DMS114 treated with DMSO at 0.1 percent for 48 hours (cell line): ENCODE measurements around the gene ADAMTS14.

Experiments
- DNase-seq: peaks from one replicate; lab custom pipeline; 2025; ENCODE audit not compliant: unreplicated experiment; lab: John Stamatoyannopoulos, UW

Gene ADAMTS14

DNA sequence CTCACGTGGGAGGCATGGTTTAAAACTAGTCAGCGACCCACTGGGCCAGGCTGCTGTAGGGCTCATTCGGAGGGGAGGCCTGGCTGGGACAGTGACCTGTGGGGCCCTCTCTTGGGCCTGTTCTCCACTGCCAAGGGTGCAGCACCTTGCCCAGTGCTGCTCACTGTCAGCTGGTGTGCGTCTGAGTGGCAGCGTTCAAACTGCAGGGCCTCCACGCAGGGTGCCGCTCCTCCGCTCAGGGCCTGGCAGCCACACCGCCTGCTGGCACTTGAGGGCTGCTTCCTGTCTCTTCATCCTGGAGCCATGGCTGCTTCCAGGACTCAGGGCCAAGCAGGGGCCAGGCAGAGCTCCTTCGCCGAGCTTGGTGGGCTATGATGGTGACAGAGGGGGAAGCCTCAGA lies 18.3 kb downstream of the ADAMTS14 start:
- no peak for DNase-seq

DNA sequence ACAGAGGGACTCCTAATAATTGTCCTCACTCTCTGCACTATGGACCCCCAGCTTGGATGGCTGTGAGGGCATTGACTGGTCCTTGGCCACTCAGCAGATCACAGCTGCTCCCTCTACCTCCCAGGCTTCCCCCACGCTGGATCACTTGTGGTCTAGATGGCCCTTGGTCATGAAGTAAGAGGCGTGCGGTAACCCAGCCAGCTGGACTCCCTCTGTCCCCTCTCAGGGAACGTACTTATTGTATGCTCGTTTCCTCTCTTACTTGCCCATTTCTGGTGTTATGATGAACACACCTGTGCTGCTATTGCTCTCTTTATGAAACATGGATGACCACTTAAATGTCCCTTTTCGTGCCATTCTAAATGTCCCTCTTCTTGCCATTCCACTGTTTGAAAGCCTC lies 19.3 kb downstream of the ADAMTS14 start:
- no peak for DNase-seq

DNA sequence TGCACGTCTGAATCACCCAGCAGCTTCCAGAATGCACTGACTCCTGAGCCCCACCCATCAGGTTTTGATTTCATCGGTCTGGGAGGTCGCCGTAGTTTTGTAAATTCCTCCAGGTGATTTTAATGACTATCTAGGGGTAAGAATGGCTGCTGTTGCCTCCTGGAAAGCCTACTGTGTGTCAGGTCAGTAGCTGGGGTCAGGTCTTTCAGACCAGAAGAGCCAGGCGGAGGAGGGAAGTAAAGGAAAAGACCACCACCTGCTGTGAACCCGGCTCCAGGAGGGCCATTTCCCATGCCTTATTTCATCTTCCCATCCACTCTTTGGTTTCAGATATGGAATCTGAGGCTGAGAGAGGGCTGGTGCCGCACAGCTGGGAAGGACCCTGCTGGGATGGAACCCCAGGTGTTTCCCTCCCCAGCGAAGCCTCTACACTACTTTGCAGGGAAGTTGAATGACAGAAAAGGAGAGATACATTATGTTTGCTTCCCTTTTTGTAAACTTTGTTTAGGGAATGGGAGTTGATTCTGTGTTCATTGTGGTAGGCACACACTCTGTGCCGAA lies 19.8 kb downstream of the ADAMTS14 start:
- no peak for DNase-seq

DNA sequence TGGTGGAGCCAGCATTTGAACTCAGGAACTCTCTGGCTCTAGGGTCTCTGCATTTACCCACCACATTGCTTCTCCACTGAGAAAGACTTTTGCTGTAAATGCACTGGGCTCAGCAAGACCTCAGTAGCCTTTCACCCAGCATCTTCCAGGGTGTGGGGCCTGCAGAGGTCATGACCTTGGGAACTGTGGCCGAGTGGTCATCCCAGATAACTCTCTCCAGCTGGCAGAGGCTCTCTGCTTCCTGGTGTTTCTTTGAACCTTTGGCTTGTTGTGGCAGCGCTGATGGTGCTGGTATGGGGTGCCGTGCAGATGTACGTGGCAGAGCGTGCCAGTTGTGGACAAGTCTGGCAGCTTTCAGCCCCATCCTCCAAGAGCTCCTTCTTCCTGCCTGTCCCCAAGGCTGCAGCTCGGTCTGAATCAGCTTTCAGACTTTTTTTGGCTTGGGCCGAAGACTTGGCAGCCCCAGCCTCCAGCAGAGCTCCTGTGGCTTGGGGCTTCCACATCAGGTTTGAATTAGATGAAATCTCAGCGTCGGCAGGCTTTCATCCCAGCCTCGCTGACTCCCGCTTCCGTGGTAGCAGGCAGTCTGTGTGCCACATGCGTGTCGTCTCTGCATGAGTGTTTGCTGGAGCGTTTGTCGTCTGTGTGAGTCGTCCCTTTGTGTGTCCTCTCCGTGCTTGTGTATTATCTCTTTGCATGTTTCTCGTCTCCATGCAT lies 21.5 kb downstream of the ADAMTS14 start:
- no peak for DNase-seq

DNA sequence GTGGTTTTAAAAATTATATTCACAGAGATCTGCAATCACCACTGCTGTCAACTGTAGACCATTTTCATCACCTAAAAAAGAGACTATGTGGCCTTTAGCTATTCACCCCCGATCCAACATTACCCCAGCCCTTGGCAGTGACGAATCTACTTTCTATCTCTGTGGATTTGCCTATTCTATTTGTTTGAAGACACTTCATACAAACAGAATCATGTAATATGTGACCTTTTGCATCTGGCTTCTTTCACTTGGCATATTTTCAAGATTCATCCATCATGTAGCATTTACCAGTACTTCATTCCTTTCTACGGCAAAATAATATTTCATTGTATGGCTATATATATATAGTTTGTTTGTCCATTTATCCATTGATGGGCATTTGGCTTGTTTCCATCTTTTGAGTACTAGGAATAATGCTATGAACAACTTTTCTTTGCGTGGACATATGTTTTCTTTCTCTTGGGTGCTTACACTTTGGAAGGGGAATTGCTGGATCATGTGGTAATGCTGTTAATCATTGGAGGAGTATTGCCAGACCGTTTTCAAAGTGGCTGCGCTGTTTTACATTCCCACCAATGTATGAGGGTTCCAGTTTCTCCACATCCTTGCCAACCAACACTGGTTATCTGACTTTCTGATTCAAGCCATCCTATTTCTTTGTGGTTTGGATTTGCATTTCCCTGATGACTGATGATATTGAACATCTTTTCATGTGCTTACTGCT lies 22.3 kb downstream of the ADAMTS14 start:
- DNase-seq, result no peak

DNA sequence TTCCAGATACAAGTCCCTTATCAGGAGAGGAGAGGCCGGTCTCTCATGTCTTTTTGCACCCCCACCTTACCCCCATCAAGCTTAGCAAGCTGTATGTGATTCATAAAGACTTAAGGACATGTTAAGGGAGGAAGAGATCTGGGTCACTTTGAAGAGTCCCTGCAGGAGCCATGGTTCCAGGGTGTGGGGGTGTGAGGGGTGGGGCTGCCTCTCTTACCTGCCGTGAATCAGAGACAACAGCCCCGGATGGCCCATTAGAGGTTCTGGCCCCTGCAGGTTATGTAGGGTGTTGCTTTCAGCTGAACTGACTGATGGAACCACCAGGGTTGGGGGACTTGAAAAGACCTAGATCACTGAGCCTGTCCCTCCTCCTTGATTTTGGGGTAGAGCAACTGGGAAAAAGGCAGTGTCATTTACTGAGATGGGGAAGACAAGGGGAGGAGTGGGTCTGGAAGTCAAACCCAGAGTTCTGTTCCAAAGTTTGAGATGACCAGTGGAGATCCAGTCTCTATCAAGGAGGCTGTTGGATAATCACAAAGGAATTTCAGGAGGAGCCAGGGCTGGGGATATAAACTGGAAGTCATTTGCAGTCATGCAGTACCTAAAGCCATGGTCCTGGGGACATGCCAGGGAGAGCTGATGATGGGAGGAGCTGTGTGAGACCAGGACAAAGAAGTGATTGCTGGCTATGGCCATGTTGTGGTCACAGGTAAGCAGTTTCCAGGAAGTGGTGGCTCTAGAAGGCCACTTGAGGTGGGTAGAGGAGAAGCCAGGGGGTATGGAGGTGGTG lies 23.1 kb downstream of the ADAMTS14 start:
- DNase-seq, result no peak

DNA sequence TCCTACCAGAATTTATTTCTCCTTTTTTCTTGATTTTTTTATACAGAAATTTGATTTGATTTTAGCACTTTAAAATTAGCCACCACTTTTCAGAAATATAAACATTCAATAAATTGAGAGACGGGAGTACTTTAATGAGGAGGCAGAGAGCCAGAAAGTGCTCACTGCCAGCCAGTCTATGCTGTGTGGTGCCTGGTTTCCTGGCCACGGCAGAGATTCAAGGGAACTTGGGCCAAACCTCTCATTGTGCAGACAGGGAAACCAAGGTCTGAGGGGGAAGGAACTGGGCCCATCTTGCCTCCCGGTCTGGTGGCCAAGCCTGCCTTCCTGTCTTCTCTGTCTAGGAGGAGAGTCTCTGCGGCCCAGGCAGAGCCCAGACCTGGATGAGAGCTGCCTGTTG lies 25.9 kb downstream of the ADAMTS14 start:
- DNase-seq, result no peak

DNA sequence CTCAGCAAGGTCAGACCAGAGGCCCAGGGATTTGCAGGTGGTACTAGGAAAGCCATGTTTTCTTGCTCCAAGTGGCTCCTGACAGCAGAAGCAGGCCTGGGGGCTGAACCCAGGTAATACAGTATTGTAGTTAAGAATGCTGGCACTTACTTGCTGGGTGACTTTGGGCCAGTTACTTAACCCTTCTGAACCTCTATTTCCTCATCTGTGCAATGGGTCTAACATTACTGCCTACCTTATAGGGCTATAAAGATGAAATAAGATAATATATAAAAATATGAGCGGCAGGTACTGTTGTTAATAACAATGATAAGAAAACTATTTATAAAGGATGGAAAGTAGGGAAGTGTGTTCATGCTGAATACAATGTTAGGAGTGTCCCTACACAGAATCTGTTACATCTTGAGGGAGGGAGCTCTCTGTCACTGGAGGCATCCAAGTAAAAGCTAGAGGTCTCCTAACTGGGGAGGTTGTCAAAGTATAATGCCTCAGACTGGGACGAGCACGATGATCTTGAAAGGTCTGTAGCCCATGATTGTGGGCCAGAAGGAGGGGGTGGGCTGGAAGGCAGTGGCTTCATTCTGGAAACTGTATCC lies 26.9 kb downstream of the ADAMTS14 start:
- no peak for DNase-seq

DNA sequence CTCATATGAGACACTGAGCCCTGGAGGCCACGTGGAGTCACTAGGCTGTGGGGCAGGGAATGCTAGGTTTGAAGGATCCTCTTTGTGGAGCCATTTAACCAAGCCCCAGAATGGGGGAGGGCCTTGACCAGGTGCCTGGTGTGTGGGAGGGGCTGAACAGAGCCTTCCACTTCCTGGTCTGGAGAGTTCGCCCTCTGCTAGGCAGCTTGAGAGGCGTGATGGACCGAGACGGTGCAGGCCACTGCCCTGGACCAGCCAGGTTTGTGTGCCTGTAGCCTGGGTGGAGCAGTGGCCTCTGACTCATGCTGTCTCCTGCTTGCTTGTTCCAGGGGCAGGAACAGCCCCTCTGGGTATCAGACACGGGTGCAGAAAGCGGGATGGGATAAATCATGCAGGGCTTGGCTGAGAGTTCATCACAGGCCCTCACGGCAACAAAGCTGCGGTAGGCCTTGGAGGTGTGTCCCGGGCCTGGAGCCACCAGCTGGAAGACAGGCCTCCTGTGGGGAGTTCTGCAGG lies 27.4 kb downstream of the ADAMTS14 start:
- DNase-seq, result no peak

DNA sequence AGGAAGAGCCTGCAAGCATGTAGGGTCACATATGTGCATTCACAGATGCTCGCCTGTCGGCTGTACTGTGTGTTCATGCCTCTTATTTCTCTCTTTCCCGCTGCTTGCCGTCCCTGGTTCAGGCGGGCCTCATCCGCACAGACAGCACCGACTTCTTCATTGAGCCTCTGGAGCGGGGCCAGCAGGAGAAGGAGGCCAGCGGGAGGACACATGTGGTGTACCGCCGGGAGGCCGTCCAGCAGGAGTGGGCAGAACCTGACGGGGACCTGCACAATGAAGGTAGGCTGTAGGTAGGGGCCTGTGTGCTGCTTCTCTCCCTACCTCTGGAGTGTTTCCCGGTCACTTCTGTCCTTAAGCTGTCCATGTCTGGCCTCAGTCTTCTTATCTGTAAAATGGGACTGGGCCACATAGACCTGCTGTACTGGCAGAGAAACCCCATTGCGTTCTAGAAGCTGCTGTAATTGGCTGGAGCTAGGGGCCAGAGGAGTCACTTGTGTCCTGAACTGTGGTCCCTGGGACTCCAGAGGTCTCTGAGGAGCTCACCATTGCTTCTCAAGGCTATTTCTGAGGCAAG lies 30.0 kb downstream of the ADAMTS14 start:
- DNase-seq, result no peak

DNA sequence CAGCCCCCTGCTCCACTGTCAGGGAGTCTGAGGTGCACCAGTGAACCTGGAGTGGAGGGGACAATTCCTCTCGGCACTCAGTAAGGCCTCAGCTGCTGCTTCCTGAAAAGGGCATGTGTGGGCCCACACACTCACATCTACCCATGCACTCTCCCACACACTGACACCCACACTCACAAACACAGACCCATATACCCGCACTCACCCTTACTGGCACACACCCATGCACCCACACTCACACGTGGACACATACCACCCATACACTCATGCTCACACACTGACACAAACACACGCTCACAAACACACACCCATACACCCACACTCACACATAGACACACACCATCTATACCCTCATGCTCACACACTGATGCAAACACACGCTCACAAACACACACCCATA lies 31.9 kb downstream of the ADAMTS14 start:
- DNase-seq, result no peak

DNA sequence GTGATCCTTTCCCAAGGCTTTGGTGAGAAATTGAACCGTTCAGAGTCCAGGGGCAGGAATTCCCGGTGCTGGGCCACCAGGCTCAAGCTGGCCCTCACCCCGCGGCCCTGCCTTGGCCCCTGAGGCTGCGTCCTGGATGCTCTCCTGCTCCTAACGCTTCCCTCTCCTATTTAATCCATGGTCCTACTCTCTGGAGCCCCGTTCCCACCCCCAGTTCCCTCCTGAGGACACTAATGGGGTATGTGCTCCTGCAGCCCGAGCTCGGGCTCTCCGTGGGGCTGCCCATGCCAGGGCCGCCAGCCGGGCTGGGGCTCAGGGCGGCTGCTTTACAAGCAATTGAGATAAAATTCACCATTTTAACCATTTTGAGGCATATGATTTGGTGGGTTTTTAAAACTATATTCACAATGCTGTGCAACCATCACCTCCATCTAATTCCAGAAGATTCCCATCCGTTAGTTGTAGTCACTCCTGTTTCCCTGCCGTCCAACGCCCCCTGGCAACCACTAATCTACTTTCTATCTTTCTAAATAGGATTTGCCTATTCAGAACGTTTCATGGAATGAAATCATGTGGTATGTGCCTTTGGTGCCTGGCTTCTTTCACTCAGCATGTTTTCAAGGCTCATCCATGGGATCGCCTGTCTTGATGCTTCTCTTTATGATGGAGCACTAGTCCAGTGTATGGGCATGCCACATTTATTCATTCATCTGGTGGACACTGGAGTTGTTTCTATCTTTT lies 33.0 kb downstream of the ADAMTS14 start:
- DNase-seq, result no peak

DNA sequence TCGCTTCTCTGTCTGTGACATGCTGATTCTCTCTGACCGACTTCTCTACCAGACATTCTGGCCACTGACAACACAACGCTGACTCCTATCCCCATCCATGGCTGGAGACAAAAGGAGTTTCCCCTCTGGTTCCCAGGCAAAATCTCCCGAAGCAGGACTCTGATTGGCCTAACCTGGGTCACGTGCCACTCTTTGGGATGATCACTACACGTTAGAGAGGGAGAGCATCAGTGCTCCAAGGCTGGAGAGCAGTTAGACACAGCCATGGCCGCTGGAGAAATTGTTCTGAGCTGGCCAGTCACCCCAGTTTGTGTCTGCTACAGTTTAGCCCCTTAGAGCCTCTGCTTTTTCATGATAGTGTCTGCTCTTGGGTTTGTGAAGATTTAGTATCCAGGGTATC lies 38.9 kb downstream of the ADAMTS14 start:
- no peak for DNase-seq

DNA sequence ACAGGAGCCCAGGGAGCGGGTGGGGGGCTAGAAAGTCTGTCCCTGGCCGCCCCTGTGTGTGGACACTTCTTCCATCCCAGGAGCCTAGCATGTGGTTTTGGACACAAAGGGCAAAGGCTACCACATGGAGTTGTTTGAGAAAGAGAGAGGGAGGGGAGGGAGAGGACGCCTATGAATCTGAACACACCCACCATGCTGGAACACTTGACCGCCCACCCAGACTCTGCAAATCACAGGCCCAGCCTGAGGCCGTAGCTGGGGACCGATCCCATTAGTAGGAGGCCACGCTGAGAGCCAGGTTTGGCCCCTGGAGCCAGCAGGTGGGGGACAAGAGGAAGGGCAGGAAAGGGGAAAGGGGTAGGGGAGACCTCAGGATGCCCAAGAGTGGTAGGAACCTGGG lies 39.6 kb downstream of the ADAMTS14 start:
- DNase-seq, result no peak

DNA sequence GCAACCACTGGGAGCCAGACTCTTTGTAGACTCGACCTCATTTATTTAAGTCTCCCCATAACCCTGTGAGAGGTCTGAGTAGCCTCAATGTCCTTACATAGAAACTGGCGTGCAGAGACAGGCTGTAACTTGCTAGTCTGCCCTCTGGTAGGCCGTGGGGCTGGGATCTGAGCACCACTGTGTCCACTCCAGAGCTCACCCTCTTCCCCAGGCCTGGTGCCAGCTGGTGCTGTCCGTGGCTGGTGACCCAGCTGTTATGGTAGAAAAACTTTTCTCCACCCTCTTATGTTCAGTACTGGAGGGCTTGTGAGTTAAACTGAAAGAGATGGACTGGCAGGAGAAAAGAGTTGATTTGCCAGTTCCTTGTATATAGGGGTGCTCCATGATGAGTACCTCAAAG lies 41.9 kb downstream of the ADAMTS14 start:
- DNase-seq, result no peak

DNA sequence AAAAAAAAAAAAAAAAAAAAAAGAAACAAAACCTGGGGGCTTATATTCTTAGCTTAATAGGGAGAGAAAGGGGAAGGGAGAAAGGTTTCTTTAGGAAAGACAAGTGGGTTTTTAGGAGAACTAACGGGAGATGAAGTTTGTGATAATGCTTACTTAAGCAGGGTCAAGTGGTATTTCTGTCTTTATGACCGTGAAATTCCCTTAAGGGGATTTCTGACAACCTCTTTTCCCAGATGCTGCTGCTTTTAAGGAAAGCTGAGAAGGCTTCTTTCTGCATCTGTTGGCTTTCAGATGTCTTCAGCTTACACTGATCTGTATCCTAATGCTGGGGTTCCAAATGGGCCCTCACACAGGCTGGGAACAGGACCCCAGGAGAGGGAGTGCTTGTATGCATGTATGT lies 42.6 kb downstream of the ADAMTS14 start:
- no peak for DNase-seq

DNA sequence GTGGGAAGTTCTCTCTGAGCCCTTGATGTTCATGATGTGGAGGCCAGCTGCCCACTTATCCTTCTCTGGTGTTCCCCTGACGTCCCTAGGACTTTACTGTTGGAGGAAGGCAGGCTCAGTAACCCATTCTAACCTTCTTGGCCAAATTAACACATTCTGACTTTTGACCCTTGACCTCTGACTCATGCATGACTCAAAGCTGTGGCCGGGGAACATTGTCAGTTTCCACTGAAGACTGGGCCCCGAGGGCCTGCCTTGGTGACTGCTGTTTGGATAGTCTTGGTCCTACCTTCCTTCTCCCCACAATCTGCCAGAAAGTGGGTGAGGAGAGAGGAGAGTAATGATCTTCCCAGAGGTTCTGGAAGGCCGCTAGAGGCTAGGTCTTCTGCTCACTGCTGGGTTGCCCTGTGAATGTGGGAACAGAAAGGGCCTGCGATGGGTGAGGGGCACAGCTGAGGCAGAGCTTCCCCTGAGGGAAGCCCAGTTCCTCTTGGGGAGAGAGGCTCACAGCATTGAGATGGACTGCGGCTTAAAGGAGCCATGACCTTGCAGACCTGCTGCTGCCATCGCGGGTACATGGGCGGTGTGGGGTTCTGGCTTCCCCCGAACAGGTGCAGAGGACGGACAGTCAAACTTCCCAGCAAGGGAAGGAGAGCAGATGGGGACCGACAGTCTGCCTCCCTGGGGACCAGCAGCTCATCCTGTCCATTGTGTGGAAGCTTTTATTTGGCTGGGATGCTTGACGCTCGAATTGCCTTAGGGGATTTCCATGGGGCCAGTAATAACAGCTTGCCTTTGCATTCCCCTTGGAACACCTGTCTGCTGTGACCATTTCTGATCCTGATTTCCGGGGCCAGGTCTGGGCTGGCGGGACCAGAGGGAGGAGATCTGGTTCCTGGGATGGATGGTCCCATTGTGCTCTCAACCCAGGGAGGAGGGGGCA lies 43.8 kb downstream of the ADAMTS14 start:
- DNase-seq, result no peak

DNA sequence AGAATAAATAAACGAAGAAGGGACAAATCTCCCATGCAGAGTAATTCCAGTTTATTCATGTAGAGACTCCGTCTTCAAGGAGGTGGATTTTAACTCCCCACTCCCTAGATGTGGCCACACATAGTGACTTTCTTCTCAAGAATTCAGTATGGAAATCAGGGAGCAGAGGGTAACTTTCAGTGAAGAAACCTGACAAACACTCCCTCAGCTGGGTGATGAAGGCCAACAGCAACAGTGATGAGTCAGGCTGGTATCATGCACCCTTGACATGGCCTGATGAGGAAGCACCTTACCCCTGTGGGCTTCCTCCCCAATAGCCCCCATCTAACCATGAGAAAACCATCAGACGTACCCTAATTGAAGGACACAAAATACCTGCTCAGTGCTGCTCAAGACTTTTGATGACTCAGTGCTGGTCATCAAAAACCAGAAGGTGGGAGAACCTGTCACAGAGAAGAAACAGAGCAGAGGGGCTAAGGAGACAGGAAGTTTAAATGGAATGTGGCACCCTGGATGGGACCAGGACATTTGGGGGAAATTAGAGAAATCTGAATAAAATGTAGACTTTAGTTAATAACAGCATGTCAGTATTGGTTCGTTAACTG lies 50.6 kb downstream of the ADAMTS14 start:
- no peak for DNase-seq

DNA sequence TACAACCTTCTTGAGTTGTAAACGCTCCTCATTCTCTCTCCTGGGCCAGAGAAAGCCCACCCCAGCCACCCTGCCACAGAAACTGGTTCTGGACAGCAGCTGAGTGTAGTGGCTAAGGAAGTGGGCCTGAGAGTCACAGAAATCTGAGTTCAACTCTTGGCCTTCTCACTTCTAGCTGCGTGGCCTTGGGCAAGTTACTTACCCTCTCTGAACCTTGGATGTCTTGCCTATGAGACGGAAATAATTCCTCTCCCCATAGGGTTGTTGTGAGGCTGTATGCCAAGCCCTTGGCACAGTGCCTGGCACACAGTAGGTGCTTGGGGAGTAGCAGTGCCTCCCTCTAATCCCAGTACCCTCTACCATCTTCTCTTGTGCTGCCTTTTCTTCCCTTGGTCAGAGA lies 51.5 kb downstream of the ADAMTS14 start:
- DNase-seq, result no peak
